ENCODE data around the gene CTF1.

The CTF1 gene

GRCh38 chr16:30912794-30913412, 16.5 kb downstream of the CTF1 start:
- no peak for DNase-seq

- DNase-seq, result no peak
These were observed 18.4 kb downstream of the CTF1 start for GRCh38 chr16:30914830-30915229.

- no peak for DNase-seq
These were observed 22.2 kb downstream of the CTF1 start for GRCh38 chr16:30918614-30919013.

- DNase-seq, result no peak
These were observed 24.5 kb downstream of the CTF1 start for GRCh38 chr16:30920891-30921290.

GRCh38 chr16:30921459-30921747, 25.0 kb downstream of the CTF1 start:
- no peak for DNase-seq

- peak; percentile 92 to 94 for DNase-seq
These were observed 25.5 kb downstream of the CTF1 start for GRCh38 chr16:30921748-30922419.

- DNase-seq, result peak; percentile 100
These were observed 26.1 kb downstream of the CTF1 start for GRCh38 chr16:30922420-30922959.

- peak; percentile 99 to 100 for DNase-seq
These were observed 26.6 kb downstream of the CTF1 start for GRCh38 chr16:30922960-30923535.

GRCh38 chr16:30923554-30924075, 27.2 kb downstream of the CTF1 start, which contains the start of gene FBXL19:
TSS of gene FBXL19 (plus strand) at chr16:30923572. CDS start at chr16:30925755, 2,183 bp downstream.
- DNase-seq, result no peak

- no peak for DNase-seq
These were observed 27.9 kb downstream of the CTF1 start for GRCh38 chr16:30924076-30924912.

GRCh38 chr16:30924913-30925631, 28.7 kb downstream of the CTF1 start:
- no peak for DNase-seq

- no peak for DNase-seq
These were observed 29.2 kb downstream of the CTF1 start for GRCh38 chr16:30925632-30925987.

GRCh38 chr16:30925995-30926811, 29.8 kb downstream of the CTF1 start:
- DNase-seq, result no peak

- DNase-seq, result no peak
These were observed 30.7 kb downstream of the CTF1 start for GRCh38 chr16:30926937-30927788.

GRCh38 chr16:30927789-30928378, 31.5 kb downstream of the CTF1 start:
- DNase-seq, result peak; percentile 82 to 87

GRCh38 chr16:30928390-30928789, 32.0 kb downstream of the CTF1 start:
- no peak for DNase-seq

- no peak for DNase-seq
These were observed 32.8 kb downstream of the CTF1 start for GRCh38 chr16:30929167-30929566.

- DNase-seq, result no peak
These were observed 33.8 kb downstream of the CTF1 start for GRCh38 chr16:30930160-30930571.

GRCh38 chr16:30931068-30931650, 34.7 kb downstream of the CTF1 start:
- DNase-seq, result no peak

All from SHP77 (cell line).